HG03025 (cell line): ENCODE data around the gene OR2L8.

ENCODE experiments used
- ATAC-seq: cut with Tn5 transposase; IDR thresholded peaks from one replicate; pipeline ENCODE4 v1.9.1; 2021; ENCODE audit warnings: mild to moderate bottlenecking, moderate library complexity; ENCODE audit not compliant: unreplicated experiment, low FRiP score

OR2L8 gene, protein sequence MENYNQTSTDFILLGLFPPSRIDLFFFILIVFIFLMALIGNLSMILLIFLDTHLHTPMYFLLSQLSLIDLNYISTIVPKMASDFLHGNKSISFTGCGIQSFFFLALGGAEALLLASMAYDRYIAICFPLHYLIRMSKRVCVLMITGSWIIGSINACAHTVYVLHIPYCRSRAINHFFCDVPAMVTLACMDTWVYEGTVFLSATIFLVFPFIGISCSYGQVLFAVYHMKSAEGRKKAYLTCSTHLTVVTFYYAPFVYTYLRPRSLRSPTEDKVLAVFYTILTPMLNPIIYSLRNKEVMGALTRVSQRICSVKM

DNA sequence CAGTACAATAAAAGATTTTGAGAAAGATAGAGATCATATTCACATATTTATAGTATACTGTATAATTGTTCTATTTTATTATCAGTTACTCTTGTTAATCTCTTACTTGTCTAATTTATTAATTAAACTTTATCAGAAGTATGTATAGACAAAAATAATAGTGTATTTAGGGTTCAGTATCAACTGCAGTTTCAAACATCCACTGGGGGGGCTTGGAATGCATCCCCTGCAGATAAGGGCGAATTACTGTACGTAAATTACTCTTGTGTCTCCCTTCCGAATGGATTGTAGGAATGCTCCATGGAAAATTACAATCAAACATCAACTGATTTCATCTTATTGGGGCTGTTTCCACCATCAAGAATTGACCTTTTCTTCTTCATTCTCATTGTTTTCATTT lies at the start of gene OR2L8:
OR2L8 (plus strand) TSS at position 301 of the 400 bp plus-strand sequence; CDS start at position 301, 0 bp downstream.
- ATAC-seq: no peak

DNA sequence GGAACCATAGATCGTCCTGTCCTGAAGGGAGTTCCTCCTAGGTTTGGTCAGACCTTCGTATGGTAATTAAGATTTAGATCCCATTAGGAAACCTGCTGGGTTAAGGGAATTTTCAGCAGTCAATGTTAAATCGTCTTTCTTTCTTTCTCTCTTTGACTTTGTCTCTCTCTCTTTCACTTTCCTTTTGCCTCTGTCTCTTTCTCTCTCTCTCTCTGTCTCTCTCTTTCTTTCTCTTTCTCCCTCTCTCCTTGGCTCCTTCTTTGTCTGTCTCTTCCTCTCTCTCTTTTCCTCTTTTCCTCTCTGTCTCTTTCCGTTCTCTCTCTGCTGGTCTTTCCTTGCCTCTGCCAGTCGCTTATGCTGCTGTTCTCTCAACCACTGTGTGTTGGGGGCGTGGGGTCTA lies 44.5 kb upstream of the OR2L8 start:
- no peak for ATAC-seq

DNA sequence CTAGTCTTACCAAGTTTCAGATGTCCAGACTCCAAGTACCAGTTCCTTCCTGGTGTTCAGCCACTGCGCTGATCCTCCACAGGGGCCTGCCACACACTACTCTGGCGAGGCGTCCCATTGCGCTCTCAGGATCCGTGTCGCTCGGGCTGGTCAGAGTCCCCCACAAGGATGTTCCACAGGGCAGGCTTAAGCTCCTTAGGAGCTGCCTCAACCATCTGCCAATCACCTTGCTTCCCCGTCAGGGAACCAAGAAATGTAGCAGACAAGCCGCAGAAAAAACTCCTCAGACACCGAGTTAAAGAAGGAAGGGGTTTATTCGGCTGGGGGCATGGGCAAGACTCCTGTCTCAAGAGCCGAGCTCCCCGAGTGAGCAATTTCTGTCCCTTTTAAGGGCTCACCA lies 43.5 kb upstream of the OR2L8 start:
- ATAC-seq: no peak

DNA sequence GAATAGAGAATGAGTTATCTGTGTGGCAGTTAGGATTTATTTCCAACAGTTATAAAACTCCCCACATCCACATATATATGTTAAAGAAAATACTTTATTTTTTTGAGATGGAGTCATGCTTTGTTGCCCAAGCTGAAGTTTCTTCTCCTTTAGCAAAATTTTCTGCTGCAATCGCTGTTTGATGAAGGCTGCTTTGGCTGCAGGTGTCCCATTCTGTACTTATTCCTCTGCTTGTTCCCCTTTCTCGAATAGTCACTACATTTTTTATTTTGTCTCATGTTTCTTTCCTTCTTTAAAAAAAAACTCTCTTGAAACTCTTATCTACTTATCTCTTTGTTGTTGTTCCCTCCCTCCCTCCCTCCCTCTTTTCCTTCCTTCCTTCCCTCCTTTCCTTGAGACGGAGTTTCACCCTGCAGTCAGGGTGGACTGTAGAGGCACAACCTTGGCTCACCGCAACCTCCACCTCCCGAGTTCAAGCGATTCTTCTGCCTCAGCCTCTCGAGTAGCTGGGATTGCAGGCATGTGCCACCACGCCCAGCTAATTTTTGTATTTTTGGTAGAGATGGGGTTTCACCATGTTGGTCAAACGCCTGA lies 42.7 kb upstream of the OR2L8 start:
- no peak for ATAC-seq

DNA sequence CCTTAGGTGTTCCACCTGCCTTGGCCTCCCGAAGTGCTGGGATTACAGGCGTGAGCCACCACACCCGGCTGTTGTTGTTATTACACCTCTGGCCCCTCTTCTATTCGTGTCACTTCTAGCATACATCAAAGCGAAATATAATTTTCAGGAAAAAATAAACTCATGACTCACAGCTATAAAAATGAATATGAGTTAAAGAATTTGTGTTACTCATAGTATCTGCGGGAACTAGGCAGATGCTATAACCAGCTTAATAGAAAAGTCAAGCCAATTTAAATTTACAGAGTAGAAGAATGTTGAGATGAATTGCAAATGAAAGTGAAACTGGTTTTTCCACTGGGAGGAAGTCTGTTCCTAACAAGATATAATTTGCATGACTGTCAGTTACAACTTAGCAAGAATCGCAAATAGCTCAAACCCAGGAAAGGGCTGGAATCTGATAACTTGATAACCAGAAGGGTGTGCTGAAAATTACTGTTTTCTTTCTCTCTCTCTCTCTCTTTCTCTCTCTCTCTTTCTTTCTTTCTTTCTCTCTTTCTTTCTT lies 42.1 kb upstream of the OR2L8 start:
- no peak for ATAC-seq

DNA sequence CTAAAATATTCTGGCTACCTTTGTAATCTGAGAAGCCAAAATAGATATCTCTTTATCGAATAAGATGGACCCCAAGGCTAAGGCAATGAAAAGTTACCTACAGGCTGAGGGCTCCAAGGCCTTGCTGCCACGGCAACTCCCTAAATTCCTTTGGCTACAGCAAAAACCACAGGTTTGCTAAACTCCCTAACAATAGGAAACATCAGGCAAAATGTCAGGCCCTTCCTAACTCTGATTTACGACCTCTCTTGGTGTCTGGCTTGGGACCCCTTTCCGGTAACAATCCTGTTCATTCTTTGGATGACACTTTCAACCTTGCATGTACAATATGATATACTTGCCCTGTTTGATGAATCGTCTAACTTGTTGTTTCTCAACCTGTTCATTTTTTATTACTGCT lies 39.9 kb upstream of the OR2L8 start:
- no peak for ATAC-seq

DNA sequence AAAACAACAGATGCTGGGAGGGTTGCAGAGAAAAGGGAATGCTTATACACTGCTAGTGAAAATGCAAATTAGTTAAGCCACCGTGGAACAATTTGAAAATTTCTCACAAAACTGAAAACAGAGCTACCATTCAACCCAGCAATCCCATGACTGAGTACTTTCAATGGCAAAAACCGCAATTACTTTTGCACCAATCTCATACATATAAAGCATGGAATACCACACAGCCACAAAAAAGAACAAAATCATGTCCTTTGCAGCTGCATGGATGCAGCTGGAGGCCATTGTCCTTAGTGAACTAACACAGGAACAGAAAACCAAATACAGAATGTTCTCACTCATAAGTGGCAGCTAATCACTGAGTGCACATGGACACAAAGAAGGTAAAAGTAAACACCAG lies 34.9 kb upstream of the OR2L8 start:
- no peak for ATAC-seq

DNA sequence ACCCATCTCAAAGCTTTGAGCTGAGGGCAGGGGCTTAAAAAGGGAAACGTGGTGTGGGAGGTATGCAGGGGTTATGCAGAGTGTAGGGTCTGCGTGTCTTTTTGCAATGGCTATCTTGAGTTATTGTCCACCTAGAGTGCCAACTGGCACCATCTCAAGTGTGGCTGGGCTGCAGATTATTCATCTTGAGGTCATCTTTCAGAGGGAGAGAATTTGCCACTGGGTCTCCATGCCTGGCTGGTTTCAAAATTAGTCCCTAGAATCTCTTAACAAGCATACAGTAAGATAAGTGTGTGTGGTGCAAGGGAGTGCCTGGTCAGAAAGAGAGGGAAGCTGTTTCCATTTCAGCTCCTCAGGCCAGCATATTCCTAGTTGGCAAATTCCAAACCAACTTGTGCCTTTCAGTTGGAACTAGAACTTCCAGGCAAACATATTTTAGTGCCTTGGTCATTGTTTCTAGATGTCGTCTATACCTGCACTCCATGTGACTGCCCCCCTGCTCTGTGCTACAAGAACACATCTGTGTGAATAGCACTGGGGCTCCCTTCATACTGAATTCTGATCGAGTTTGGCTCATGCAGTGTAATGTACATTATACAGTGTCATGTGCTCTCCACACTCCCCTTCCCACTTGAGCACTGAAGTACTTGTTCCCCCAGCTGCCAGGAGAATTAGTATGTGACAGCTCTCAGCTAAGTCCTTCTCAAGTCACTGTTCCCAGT lies 33.6 kb upstream of the OR2L8 start:
- no peak for ATAC-seq

DNA sequence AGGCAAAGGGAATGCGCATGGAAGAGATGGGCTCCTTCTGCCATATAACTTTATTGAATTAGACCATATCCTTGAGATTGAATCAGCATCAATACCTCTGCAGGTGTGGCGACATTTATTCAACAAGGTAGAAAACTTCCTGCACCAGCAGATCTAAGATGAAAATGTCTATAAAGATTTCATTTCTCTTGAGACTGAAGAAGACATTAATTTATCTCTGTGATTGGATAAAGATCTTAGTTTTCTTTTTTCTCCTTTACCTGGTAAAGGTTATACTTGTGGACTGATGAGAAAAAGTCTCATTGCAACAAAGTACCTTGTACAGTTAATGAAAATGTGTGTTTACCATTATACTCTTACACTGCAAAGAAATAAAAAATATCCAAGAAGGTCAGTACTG lies 28.7 kb upstream of the OR2L8 start, which contains the start of gene OR2T8:
OR2T8 (plus strand) TSS at position 301 of the 400 bp plus-strand sequence. CDS start 766 bp downstream, outside the sequence.
- no peak for ATAC-seq

DNA sequence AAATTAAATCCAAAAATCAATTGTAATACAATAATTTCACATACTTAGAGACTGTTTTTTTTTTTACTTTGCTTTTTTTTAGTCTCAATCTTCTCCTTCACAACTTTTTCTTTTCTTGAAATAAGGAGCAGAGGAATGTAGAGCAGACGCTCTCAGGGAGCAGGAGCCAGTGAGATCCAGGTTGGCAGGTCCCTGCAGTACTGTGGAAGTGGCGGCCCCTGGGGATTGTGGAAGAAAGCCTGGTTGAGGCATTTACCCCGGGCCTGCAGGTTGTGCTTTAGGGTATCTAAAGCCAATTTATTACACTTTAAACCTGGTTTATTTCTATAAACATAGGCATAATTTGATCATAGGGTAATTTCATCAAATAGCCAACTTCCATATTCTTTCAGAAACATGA lies 24.7 kb upstream of the OR2L8 start:
- no peak for ATAC-seq

DNA sequence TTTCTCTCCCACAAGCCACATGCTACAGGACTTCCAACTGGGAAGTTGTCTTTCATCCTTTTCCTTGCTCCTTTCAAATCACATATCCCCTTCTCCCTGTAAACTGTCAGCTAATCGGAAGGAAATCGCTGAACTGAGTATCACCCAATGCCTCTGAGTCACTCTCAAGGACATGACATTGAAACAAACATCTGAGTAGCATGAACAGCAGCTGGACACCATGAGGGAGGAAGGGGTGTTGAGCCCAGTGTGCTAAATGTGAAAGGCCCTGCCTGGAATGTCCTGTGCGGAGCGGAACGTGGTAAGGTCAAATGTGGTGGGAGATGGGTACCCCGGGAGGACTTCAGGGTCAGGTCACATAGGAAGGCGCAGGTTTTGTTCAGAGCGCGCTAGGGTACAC lies 23.8 kb upstream of the OR2L8 start, which contains the start of gene OR2AJ1:
OR2AJ1 (plus strand) TSS at position 22 of the 400 bp plus-strand sequence. CDS start 8,880 bp downstream, outside the sequence.
- ATAC-seq: no peak

DNA sequence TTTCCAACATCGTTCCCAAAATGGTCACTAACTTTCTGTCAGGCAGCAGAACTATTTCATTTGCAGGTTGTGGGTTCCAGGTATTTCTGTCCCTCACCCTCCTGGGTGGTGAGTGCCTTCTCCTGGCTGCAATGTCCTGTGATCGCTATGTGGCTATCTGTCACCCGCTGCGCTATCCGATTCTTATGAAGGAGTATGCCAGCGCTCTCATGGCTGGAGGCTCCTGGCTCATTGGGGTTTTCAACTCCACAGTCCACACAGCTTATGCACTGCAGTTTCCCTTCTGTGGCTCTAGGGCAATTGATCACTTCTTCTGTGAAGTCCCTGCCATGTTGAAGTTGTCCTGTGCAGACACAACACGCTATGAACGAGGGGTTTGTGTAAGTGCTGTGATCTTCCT lies 14.7 kb upstream of the OR2L8 start:
- ATAC-seq: no peak

DNA sequence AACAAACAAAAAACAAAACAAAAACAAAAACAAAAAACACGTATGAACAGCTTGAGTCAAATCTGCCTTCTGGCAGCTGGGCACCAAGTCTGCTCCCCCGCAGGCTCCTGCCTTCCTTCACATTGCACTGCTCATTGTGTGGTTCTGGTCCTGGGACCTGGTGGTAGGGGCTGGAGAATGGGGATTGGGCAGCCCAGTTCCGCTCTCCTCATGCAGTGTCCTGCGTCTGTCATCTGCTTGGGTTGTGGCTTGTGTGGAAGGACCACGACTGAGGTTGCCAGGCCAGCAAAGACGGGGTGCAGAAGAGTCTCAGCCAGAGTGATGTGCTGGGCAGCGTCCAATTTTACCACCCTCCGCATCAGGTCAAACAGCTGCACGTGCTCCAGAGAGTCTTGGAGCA lies 12.9 kb upstream of the OR2L8 start:
- no peak for ATAC-seq

DNA sequence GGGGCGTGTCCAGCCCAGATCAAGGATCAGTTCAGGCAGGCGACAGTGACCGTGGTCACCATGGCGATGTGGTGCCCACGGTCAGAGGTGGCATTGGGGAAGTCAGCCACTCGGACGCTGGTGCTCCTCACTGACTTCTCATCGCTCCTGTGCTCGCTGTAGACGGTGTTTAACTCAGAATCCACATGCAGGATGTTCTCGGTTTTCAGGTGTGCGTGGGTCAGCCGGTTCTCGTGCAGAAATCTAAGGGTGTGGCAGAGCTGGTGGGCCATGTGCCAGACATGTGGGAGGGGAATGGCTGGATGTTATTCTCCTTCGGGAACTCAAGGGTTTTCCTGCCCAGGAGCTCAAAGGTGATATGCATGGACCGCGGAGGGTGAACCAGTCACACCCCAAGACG lies 12.2 kb upstream of the OR2L8 start:
- no peak for ATAC-seq

DNA sequence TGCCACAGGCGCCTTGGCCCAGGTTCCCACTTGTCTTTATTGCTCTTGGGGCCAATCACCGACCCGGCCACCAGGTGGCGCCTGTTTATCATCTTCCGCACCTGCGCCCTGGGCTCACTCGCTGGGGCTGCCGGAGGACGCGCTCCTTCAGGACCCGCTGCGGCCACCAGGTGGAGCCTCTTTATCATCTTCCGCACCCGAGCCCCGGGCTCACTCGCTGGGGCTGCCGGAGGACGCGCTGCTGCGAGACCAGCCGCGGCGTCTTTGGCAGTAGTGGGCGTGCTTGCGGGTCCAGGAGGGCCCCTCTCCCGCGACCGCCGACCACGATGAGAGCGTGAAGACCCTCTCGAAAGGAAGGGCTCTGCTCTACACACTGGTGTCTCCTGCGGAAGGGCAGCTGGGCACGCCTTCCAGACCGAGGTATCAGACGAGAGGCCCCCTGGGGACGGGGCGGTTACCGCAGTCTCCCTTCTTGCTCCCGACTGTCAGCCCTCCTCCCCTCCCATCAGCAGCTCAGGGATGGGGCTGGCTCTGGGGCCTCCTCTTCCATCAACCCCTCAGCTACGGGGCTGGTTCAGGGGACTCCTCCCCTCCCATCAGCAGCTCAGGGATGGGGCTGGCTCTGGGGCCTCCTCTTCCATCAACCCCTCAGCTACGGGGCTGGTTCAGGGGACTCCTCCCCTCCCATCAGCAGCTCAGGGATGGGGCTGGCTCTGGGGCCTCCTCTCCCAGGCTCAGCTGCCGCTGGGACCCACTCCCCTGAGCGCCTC lies 11.5 kb upstream of the OR2L8 start:
- ATAC-seq: peak; percentile 99

DNA sequence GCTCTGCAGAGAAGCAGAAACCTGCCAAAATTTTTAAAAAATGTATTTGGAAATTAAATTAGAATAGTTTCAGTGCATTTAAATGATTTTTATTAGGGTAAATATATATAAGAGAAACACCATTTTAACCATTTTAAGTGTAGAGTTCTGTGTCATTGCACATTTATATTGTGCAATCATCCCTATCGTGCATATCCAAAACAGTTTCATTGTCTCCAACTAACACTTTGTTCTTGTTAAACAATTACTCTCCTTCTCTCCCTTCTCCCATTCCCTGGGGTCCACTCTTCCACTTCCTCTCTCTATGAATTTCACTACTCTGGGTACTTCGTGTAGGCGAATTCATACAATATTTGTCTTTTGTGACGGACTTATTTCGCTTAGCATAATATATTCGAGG lies 6.0 kb upstream of the OR2L8 start:
- ATAC-seq: no peak

DNA sequence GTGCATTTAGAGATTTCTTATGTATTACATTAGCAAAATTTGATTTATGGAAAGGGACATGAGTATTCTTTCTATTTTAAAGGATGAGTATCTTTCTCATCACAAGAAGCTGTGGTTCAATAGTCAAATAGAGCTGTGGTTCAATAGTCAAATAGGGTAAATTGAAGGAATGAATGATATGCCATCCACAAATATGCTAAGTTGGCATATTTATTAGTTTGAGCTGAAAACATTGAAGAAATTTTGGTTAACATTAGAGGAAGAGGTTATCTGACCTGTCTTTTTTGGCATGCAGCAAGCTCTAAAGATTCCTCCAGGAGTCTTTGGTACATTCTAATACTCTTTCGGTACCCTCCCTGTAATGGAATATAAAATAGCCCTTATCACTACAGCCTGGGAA lies 4.8 kb downstream of the OR2L8 start:
- ATAC-seq: no peak

DNA sequence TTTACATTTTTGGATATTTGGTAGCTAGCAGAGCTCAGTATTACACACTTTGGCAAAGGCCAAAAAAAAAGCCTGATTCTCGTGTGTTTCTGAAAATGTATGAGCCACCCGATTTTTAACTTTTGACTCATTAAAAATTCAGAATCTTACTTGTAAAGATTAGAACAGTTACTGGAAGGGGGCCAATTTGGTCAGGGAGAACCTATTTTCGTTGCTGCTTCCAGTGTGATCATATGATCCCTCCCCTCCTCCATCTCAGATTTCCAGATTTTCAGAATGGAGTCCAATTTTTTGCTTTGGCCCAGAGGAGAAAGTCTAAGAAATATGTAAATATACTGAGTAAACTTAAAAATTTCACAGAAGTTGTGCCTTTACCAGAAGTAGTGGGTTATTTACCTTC lies 13.1 kb downstream of the OR2L8 start:
- ATAC-seq: no peak

DNA sequence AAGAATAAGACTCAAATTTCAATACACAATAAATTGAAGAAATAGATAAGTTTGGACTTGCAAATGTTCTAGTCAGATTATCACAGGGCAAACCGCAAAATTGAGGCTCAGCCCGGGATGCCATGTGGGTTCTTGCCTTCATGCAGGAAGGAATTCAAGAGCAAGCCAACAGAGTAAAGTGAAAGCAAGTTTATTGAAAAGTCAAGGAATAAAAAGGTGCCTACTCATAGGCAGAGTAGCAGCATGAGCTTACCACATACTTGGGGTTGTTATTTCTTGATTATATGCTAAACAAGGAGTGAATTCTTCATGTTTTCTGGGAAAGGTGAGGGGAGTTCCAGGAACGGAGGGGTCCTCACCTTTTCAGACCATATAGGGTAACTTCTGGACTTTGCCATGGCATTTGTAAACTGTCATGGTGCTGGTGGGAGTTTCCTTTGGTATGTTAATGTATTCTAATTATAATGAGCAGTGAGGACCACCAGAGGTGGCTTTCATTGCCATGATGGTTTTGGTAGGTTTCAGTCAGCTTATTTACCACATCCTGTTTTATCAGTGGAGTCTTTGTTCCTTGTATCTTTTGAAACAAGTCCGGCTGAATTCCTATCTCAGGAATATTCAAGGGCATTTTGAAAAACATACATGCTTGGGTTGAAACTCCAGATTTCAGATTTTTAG lies 14.4 kb downstream of the OR2L8 start:
- ATAC-seq: no peak

DNA sequence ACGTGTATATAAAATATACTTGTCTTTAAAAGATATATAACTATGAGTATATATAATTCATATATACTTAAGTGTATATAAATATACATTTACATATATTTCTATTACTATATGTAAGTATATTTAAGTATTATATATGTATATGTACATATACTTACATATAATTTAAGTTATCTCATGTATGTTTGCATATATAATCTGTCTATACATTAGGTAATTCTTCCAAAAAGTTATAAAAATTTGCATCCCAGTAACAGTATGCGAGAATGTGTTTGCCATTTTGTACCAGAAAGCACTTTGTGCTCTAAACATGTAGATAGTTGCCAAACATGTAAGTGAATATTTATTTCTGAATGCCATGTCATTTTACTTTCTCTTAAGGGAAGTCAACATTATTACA lies 16.3 kb downstream of the OR2L8 start, which contains the start of gene OR2AK2:
OR2AK2 (plus strand) TSS at position 301 of the 400 bp plus-strand sequence. CDS start 144 bp downstream, outside the sequence.
- no peak for ATAC-seq
